HepG2 (cell line): ENCODE data around the gene TPM2. TPM values are rescaled to one million over a fixed set of nuclear protein-coding genes. Genes with fewer than 3 reads are reported as not detected.

ENCODE experiments used
- AGO2 ChIP-seq: fragments of 200-400 bp; formaldehyde crosslinking; optimal IDR thresholded peaks from 2 replicates; pipeline ENCODE3; 2017; ENCODE audit warnings: mild to moderate bottlenecking, low read depth, low read length, moderate library complexity
- FOXO1 ChIP-seq: sonication (generic); formaldehyde crosslinking; IDR thresholded peaks from 2 replicates; pipeline ENCODE4 v1.4.0; 2020; ENCODE audit warnings: missing genetic modification reagents
- SRF ChIP-seq: IDR thresholded peaks from 2 replicates; pipeline ENCODE4 v1.6.1; 2011; ENCODE audit warnings: mild to moderate bottlenecking, low read depth, low read length, moderate library complexity
- ZNF274 ChIP-seq: sonication (generic); formaldehyde crosslinking; IDR thresholded peaks from 2 replicates; pipeline ENCODE4 v1.5.1; 2020; ENCODE audit warnings: mild to moderate bottlenecking, missing genetic modification reagents
- ZNF431 ChIP-seq: sonication (generic); formaldehyde crosslinking; IDR thresholded peaks from 2 replicates; pipeline ENCODE4 v1.9.0; 2022; ENCODE audit warnings: missing genetic modification reagents, low read depth, mild to moderate bottlenecking, borderline replicate concordance
- ZNF501 ChIP-seq: sonication (generic); formaldehyde crosslinking; IDR thresholded peaks from 2 replicates; pipeline ENCODE4 v1.5.1; 2020; ENCODE audit warnings: mild to moderate bottlenecking, moderate library complexity, missing genetic modification reagents
- ZNF615 ChIP-seq: sonication (generic); formaldehyde crosslinking; IDR thresholded peaks from 2 replicates; pipeline ENCODE4 v1.5.0; 2020; ENCODE audit warnings: mild to moderate bottlenecking, missing genetic modification reagents, borderline replicate concordance
- ZNF781 ChIP-seq: sonication (generic); formaldehyde crosslinking; IDR thresholded peaks from 2 replicates; pipeline ENCODE4 v1.5.1; 2020; ENCODE audit warnings: borderline replicate concordance, mild to moderate bottlenecking, missing genetic modification reagents; ENCODE audit errors: not compliant biosample characterization
- polyA plus RNA-seq, 8 experiments: library from polyadenylated mRNA; depleted of rRNA in 3 of 8; stranded (reverse) in 7 of 8; unstranded in 1 of 8; fragments of >200 nt; fragmentation: Illumina TruSeq in 4 of 8; extraction: Trizol in 4 of 8; gene quantifications; 2 replicates each; pipeline versions ENCODE4 v1.2.1 to v1.2.3, GENCODE V29; 2011 to 2016; ENCODE audit warnings: low read depth in 4 of 8, missing spikeins in 1 of 8, mixed read lengths in 1 of 8; ENCODE audit not compliant: insufficient read depth in 1 of 8
- total RNA-seq, 5 experiments: library from RNA; depleted of rRNA; stranded (reverse); fragments of >200 nt; fragmentation: Illumina TruSeq; extraction: Trizol; gene quantifications; 2 replicates each; pipeline ENCODE4 v1.2.3, GENCODE V29; 2016; ENCODE audit warnings: low read depth in 1 of 5
- TF ChIP-seq, protein P1 (sequence below): sonication (generic); formaldehyde crosslinking; IDR thresholded peaks from 2 replicates; pipeline ENCODE4 v1.5.0; 2020; ENCODE audit warnings: missing genetic modification reagents
- TF ChIP-seq, protein P2 (sequence below): sonication (generic); formaldehyde crosslinking; IDR thresholded peaks from 2 replicates; pipeline ENCODE4 v1.4.0; 2020; ENCODE audit warnings: mild to moderate bottlenecking, missing genetic modification reagents
- TF ChIP-seq, protein P3 (sequence below): sonication (generic); formaldehyde crosslinking; IDR thresholded peaks from 2 replicates; pipeline ENCODE4 v1.4.0; 2020; ENCODE audit warnings: missing genetic modification reagents
- TF ChIP-seq, protein P4 (sequence below): sonication (generic); formaldehyde crosslinking; IDR thresholded peaks from 2 replicates; pipeline ENCODE4 v1.4.0; 2020; ENCODE audit warnings: missing genetic modification reagents, borderline replicate concordance
- TF ChIP-seq, protein P5 (sequence below): sonication (generic); formaldehyde crosslinking; IDR thresholded peaks from 2 replicates; pipeline ENCODE4 v1.4.0; 2020; ENCODE audit warnings: missing genetic modification reagents, borderline replicate concordance

TPM2 gene
- total and polyA plus RNA-seq, 2 of the 13 experiments (the other 11 are each of a cell fraction or from before 2014, with no cell fraction given): 3.1 to 10.7 TPM

DNA sequence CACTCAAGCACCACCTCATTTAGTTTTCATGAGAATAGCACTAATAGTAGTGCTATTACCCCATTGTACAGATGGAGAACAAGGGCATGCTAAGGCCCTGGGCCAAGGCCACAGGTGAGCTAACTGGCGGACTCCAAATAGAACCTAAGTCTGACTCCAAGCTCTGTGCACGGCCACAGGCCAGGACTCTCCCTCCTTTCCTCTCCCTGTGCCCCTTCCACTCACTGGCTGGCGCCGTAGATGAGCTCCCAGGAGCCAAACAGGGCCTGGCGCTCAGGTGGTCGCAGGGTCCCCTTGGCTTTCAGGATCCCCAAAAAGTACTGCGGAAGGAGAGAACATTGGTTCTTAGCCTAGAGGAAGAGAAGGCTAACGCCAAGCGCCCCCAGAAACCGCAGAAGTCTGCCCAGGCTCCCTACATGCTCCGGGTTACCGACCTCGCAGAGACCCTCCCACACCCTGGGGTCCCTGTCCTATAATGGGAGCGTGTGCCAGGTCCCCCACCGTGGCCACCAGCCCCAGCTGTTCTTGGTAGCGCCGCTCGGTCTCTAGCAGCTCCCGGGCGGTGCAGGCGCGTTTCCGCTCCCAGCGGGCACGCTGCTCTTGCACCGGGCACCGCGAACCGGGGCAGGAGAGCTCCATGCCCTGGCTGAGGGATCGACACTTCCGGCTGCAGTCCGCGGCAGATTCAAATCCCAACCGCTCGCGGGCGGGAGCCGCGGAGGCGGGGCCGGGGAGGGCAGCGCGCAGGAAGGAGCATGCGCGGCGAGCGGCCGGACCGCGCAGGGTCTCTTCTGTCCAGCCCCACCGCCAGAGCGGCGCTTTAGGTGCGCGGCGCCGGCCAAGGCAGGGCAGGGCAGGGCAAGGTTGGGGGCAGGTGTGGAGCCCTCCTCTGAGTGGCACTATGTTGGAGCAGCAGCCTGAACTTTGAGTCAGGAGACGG, 24.9 kb downstream of the TPM2 start, which contains the start of gene ARHGEF39 (continued):
- TF ChIP-seq, protein P1, sequence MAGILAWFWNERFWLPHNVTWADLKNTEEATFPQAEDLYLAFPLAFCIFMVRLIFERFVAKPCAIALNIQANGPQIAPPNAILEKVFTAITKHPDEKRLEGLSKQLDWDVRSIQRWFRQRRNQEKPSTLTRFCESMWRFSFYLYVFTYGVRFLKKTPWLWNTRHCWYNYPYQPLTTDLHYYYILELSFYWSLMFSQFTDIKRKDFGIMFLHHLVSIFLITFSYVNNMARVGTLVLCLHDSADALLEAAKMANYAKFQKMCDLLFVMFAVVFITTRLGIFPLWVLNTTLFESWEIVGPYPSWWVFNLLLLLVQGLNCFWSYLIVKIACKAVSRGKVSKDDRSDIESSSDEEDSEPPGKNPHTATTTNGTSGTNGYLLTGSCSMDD (CRISPR knock-in tag): no peak
- TF ChIP-seq, protein P2, sequence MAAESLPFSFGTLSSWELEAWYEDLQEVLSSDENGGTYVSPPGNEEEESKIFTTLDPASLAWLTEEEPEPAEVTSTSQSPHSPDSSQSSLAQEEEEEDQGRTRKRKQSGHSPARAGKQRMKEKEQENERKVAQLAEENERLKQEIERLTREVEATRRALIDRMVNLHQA: no peak
- TF ChIP-seq FOXO1 (peak; percentile 74), ZNF274 (CRISPR knock-in tag) (peak; percentile 95), ZNF501 (peak; percentile 95), ZNF615 (CRISPR knock-in tag) (no peak), ZNF431 (CRISPR knock-in tag) (peak; percentile 72; the same call in 1 of the 2 replicates), SRF (no peak), ZNF781 (peak; percentile 51), AGO2 (peak; percentile 33)
- TF ChIP-seq, protein P3, sequence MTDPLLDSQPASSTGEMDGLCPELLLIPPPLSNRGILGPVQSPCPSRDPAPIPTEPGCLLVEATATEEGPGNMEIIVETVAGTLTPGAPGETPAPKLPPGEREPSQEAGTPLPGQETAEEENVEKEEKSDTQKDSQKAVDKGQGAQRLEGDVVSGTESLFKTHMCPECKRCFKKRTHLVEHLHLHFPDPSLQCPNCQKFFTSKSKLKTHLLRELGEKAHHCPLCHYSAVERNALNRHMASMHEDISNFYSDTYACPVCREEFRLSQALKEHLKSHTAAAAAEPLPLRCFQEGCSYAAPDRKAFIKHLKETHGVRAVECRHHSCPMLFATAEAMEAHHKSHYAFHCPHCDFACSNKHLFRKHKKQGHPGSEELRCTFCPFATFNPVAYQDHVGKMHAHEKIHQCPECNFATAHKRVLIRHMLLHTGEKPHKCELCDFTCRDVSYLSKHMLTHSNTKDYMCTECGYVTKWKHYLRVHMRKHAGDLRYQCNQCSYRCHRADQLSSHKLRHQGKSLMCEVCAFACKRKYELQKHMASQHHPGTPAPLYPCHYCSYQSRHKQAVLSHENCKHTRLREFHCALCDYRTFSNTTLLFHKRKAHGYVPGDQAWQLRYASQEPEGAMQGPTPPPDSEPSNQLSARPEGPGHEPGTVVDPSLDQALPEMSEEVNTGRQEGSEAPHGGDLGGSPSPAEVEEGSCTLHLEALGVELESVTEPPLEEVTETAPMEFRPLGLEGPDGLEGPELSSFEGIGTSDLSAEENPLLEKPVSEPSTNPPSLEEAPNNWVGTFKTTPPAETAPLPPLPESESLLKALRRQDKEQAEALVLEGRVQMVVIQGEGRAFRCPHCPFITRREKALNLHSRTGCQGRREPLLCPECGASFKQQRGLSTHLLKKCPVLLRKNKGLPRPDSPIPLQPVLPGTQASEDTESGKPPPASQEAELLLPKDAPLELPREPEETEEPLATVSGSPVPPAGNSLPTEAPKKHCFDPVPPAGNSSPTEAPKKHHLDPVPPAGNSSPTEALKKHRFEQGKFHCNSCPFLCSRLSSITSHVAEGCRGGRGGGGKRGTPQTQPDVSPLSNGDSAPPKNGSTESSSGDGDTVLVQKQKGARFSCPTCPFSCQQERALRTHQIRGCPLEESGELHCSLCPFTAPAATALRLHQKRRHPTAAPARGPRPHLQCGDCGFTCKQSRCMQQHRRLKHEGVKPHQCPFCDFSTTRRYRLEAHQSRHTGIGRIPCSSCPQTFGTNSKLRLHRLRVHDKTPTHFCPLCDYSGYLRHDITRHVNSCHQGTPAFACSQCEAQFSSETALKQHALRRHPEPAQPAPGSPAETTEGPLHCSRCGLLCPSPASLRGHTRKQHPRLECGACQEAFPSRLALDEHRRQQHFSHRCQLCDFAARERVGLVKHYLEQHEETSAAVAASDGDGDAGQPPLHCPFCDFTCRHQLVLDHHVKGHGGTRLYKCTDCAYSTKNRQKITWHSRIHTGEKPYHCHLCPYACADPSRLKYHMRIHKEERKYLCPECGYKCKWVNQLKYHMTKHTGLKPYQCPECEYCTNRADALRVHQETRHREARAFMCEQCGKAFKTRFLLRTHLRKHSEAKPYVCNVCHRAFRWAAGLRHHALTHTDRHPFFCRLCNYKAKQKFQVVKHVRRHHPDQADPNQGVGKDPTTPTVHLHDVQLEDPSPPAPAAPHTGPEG (CRISPR knock-in tag): 0 out of 2 replicates have a peak, but pooled peaks have one; percentile 54
- TF ChIP-seq, protein P4, sequence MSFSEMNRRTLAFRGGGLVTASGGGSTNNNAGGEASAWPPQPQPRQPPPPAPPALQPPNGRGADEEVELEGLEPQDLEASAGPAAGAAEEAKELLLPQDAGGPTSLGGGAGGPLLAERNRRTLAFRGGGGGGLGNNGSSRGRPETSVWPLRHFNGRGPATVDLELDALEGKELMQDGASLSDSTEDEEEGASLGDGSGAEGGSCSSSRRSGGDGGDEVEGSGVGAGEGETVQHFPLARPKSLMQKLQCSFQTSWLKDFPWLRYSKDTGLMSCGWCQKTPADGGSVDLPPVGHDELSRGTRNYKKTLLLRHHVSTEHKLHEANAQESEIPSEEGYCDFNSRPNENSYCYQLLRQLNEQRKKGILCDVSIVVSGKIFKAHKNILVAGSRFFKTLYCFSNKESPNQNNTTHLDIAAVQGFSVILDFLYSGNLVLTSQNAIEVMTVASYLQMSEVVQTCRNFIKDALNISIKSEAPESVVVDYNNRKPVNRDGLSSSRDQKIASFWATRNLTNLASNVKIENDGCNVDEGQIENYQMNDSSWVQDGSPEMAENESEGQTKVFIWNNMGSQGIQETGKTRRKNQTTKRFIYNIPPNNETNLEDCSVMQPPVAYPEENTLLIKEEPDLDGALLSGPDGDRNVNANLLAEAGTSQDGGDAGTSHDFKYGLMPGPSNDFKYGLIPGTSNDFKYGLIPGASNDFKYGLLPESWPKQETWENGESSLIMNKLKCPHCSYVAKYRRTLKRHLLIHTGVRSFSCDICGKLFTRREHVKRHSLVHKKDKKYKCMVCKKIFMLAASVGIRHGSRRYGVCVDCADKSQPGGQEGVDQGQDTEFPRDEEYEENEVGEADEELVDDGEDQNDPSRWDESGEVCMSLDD (CRISPR knock-in tag): no peak
- TF ChIP-seq, protein P5, sequence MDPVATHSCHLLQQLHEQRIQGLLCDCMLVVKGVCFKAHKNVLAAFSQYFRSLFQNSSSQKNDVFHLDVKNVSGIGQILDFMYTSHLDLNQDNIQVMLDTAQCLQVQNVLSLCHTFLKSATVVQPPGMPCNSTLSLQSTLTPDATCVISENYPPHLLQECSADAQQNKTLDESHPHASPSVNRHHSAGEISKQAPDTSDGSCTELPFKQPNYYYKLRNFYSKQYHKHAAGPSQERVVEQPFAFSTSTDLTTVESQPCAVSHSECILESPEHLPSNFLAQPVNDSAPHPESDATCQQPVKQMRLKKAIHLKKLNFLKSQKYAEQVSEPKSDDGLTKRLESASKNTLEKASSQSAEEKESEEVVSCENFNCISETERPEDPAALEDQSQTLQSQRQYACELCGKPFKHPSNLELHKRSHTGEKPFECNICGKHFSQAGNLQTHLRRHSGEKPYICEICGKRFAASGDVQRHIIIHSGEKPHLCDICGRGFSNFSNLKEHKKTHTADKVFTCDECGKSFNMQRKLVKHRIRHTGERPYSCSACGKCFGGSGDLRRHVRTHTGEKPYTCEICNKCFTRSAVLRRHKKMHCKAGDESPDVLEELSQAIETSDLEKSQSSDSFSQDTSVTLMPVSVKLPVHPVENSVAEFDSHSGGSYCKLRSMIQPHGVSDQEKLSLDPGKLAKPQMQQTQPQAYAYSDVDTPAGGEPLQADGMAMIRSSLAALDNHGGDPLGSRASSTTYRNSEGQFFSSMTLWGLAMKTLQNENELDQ: no peak
